ENCODE results near the gene FOCAD.
"Not testable (repeated sequence)": the region's sequence is repeated elsewhere in the genome, so short reads cannot be mapped to it uniquely, and the experiment has no call there.

The FOCAD gene

DNA sequence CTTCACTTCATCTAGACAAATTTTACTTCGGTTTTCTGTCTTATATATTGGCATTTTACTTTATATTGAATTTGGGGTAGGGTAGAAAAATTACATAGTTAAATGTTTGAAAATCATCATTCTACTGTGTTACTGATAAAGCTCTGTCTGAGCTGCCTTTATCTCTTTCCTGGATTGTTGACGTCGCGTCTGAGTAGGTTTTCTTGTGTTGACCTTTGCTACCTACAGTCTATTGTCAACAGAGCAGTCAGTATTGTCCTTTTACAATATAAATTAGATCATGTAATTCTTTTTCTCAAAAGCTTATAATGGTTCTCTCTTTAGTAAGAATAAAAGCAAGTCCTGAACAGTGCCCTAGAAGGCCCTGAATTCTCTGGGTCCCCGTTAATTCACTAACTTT, 219.2 kb downstream of the FOCAD start:
- DNase-seq: no peak

GRCh38 chr9:20904995-20905394, 220.9 kb downstream of the FOCAD start:
- no peak for DNase-seq

DNA sequence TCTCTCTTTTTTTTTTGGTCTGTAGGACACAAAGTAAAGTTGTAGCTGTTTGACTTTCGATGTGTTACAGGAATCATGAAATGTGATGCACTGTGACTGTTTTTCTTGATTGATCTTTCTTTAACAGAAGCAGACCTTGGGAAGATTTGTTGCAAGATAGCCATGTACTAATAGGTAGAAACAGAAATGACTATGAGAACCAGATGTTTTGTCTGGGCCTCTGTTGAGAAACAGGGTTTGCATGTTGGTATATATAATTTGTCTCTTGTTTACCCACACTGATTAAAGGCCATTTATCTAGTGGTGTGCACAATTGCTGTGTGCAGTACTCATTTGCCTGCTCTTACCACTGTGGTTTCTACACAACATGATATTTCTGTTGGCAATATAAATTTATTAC, 222.3 kb downstream of the FOCAD start:
- DNase-seq: no peak

GRCh38 chr9:20908461-20908860, 224.4 kb downstream of the FOCAD start:
- DNase-seq: no peak

- no peak for DNase-seq
Measured at GRCh38 chr9:20914556-20914955, 230.5 kb downstream of the FOCAD start.

- no peak for DNase-seq
Measured at GRCh38 chr9:20921362-20921761, 237.3 kb downstream of the FOCAD start.

- no peak for DNase-seq
Measured at GRCh38 chr9:20925256-20926045, 241.4 kb downstream of the FOCAD start.

DNA sequence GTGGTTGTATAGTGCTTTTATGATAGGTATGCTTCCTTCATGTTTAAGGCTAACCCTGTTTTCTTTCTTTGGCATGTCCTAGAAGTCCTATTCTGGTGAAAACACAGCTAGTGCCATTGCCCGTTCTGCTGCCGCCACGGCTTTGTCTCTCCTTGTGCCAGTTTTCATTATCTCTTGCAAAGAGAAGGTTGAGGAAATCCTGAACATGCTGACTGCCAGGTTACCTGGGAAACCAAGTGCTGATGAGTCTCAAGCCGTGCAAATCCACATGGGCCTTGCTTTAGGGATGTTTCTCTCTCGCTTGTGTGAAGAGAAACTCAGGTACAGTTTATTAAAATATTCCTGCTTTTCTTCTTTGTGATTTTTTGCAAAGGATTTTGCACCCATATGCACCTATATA, 245.2 kb downstream of the FOCAD start:
- no peak for DNase-seq

DNA sequence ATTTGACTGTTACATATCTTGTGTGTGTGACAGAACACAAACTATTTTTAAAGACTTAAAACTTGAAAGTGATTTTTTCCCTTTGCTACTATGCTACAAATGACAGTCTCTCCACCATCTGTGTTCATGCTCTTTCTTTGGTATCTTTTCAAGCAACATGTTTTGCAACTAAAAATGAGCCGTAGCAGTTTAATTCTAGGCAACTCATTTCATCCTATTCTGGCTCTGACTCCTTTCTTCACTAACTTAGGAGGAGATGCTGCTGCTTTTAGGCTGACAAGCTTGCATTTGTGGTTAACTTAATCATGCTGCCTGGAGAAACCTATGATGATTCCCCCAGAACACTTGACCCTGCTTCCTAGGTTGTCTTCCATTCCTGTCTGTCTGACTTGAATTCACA, 246.8 kb downstream of the FOCAD start:
- DNase-seq: no peak

- no peak for DNase-seq
Measured at GRCh38 chr9:20940447-20941173, 256.6 kb downstream of the FOCAD start.

DNA sequence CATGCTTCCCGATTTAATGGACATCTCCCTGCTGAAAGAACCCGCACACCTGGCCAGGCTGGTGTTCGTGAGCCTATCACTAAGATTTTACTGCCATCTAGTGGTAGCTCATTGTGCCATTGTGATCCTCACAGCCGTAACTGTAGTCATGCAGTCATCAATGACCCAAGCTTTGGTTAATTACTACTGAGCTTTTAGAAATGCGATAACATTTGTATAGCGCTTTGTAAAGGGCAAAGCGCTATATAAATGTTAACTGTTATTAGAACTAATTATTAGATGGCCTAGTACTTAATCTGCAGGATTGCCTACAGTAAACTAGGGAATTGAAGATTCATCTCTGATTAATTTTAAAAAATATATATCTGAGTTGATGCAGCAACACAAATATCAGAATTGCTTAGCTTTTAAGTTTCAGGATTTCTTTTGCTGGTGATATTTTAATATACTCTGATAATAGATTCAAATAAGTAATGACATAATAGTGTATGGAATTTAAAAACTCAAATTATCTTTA, 257.2 kb downstream of the FOCAD start:
- DNase-seq: peak; percentile 44

GRCh38 chr9:20944507-20944906, 260.4 kb downstream of the FOCAD start:
- no peak for DNase-seq

DNA sequence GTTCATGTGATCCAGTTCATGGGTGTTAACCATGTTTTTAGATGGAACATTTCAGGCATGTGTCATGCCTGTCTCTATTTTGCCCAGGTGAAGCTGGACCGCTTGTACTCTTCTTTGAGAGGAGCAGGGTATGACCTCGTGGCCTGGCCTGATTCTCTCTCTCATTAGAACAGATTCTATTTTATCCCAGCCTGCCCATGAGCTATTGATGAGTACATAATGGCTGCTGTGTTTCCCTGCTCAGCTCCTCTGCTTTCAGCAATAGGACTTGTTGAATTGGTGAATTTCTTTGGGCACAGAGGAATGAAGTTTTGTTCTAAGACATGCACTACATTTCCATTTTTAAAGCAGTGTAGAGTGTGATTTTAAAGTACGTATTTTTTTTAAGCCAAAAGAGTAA, 261.2 kb downstream of the FOCAD start:
- no peak for DNase-seq

DNA sequence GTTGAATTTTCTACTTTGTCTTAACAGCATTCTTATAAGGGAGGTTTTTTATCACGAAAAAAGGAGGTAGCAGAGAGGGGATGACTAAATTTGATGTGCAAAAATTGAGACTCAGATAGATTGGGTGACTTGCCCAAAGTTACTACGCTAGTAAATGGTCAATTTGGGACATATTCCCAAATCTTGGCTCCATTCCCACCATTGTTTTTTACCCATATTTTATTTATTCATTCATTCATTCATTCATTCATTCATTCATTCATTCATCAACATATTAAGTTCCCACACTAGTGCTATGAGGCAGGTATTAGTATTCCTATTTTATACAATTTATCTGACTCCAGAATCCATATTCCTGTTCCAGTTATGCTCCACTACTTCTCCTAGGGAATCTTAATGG, 261.8 kb downstream of the FOCAD start:
- no peak for DNase-seq

DNA sequence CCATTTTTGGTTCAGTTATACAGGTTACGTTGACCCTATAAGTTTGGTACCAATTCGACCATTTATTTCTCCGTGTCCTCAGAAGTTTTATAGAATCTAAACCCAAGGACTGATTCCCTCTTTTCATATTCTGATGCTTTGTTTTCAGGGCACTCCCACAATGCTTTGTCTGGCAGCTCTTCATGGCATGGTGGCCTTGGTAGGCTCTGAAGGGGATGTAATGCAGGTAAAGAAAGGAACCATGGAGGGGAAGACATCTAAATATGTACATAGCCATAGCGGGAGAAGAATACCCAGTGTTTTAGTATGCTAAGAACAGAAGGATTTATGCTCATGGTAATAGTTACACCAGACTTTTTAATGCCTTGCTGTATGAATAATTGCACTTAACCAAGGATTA, 264.6 kb downstream of the FOCAD start:
- DNase-seq: no peak

GRCh38 chr9:20950707-20951106, 266.6 kb downstream of the FOCAD start:
- DNase-seq: no peak

DNA sequence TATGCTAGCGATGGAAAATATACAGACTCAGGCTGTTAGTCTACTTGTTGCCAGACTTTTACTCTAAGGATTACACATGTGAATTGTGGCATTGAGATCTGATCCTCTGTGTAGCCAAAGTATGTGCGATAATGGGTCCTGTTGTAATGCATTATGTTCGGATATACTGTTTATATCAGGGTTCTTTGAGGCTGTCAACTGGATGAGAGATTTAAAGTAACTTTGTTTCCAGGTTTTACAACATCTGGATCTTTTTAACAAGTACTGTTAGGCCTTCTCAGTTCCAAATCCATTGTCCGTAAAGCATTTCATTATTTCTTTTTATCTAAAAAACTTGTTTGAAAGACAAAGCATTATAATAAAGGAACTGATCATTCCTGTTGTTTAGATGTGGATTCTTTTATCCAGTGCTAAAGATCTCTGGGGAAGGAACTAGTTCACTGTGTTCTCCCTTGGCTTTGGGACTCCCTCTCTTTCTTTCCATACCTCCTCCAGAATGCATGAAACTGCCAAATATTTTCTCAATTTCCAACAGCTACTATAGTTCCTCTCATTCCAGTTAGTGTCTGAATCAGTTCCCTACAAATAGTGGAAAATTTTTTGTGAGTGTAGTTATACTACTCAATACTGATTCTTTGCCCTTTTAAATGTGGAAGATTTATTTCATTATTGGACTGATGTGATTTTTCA, 278.6 kb downstream of the FOCAD start:
- DNase-seq: no peak

DNA sequence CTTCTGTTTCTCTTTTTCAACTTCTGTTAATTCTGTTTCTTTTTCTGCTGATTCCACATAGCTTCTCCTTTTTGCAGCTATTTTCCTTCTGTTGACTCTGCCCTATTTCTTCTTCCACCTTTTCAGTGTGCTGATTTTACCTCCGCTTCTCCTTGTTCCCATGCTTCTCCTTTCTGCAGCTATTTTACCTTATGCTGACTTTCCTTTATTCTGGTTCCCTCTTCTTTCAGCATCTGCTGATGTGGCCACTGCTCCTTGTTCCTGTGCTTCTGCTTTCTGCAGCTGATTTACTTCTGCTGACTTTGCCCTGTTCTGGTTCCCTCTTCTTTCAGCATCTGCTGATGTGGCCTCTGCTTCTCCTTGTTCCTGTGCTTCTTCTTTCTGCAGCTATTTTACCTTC, 288.6 kb downstream of the FOCAD start:
- DNase-seq: no peak

DNA sequence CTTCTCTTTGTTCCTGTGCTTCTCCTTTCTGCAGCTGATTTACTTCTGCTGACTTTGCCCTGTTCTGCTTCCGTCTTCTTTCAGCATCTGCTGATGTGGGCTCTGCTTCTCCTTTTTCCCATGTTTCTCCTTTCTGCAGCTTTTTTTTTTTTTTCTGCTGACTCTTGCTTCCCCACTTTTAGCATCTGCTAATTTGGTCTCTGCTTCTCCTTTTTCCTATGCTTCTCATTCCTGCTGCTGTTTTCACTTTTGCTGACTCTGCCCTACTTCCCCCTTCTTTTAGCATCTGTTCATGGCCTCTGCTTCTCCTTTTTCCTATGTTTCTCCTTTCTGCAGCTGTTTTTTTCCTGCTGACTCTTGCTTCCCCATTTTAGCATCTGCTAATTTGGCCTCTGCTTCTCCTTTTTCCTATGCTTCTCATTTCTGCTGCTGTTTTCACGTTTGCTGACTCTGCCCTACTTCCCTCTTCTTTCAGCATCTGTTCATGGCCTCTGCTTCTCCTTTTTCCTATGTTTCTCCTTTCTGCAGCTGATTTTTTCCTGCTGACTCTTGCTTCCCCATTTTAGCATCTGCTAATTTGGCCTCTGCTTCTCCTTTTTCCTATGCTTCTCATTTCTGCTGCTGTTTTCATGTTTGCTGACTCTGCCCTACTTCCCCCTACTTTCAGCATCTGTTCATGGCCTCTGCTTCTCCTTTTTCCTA, 289.3 kb downstream of the FOCAD start:
- not testable (repeated sequence) for DNase-seq

DNA sequence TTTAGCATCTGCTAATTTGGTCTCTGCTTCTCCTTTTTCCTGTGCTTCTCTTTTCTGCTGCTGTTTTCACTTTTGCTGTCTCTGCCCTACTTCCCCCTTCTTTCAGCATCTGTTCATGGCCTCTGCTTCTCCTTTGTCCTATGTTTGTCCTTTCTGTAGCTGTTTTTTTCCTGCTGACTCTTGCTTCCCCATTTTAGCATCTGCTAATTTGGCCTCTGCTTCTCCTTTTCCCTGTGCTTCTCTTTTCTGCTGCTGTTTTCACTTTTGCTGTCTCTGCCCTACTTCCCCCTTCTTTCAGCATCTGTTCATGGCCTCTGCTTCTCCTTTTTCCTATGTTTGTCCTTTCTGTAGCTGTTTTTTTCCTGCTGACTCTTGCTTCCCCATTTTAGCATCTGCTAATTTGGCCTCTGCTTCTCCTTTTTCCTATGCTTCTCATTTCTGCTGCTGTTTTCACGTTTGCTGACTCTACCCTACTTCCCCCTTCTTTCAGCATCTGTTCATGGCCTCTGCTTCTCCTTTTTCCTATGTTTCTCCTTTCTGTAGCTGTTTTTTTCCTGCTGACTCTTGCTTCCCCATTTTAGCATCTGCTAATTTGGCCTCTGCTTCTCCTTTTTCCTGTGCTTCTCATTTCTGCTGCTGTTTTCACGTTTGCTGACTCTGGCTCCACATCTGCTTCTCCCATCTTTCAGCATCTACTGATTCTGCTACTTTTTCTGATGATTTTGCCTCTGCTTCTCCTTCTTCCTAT, 290.3 kb downstream of the FOCAD start:
- DNase-seq: not testable (repeated sequence)

DNA sequence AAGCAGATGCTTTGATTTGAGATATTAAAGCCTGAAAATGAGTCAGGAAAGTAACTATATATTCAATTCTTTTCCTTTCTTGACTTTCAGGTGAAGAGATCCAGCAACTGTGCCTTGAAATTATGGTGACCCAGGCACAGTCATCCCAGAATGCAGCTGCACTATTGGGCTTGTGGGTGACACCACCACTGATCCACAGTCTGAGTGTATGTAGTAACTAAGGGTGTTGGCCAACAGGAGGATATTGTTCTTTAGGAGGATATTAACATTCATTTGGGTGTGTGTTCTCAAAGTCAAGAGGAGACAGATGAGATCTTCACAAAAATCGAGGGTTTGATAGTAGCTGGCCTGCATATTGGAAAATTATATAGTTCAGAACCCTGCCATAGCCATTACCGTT, 294.2 kb downstream of the FOCAD start:
- no peak for DNase-seq

DNA sequence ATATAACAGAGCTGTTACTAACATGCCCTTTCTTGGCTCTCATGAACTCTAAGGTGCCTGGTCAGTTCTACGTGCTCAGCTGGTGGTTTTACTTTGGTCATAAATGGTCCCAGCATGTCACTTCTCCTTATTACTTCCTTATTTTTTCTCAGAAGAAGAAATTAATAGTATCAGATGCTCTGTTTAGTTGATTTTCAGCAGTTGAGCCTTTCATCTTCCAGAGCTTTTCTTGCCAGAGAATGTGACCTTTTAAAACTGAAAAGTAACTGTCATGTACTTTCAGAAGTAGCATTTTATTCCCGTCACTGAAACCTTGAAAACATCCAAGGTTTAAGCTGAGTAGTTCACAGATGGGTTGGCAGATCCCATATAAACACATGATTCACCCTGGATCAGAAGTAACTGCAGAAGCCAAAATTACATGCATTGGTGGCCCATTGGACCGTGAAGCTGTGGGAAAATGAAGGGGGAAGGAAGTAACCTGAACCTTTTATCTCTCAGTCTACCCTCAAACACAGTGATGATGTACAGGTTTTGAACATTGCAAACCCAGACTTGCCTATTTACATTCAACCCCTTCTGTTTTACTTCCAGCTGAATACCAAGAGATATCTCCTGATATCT, 296.9 kb downstream of the FOCAD start:
- no peak for DNase-seq
